DND-41 (cell line): ENCODE data around the gene FMN2.

Experiments
- CTCF ChIP-seq: IDR thresholded peaks from 2 replicates; pipeline ENCODE4 v1.5.1; 2012; ENCODE audit warnings: borderline replicate concordance, low read length, moderate library complexity, mild to moderate bottlenecking; ENCODE audit not compliant: poor library complexity, severe bottlenecking; ENCODE audit errors: extremely low read depth
- EZH2 ChIP-seq: IDR thresholded peaks from 3 replicates; pipeline ENCODE4 v1.6.1; 2012; ENCODE audit warnings: borderline replicate concordance, low read depth, mild to moderate bottlenecking, moderate library complexity, low read length, inconsistent platforms; ENCODE audit not compliant: severe bottlenecking

DNA sequence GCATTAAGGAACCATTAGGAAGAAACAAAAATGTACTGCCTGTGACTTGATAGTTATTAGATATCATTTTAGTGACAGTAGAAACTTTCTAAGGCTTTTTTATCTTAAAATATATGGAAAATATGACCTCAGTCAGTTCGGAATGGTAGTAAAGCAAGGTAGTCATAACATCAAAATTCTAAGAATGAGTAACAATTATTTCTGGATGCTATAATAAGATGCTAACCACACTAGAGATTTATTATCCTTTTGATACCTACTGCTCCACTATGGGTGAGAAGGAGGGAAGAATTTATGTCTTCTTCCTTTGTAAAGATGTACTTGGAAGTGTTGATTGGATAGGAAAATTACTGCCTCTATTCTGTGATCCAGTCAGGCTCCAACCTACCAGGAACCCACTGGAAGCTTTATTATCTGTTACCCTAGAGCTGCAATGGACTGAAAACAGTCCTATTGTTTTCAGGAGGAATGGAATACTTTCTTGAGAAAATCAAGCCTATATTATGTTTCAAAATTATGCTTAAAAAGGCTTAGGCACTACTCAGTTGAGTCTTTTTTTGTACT lies 8.8 kb downstream of the FMN2 start:
- TF ChIP-seq CTCF (no peak), EZH2 (no peak)
